ENCODE measurements around the gene NR6A1. TPM values are rescaled to one million over a fixed set of nuclear protein-coding genes. Genes with fewer than 3 reads are reported as not detected.

Gene NR6A1
- 2.1 and 5.2 TPM in 2 replicates for total RNA-seq

DNA sequence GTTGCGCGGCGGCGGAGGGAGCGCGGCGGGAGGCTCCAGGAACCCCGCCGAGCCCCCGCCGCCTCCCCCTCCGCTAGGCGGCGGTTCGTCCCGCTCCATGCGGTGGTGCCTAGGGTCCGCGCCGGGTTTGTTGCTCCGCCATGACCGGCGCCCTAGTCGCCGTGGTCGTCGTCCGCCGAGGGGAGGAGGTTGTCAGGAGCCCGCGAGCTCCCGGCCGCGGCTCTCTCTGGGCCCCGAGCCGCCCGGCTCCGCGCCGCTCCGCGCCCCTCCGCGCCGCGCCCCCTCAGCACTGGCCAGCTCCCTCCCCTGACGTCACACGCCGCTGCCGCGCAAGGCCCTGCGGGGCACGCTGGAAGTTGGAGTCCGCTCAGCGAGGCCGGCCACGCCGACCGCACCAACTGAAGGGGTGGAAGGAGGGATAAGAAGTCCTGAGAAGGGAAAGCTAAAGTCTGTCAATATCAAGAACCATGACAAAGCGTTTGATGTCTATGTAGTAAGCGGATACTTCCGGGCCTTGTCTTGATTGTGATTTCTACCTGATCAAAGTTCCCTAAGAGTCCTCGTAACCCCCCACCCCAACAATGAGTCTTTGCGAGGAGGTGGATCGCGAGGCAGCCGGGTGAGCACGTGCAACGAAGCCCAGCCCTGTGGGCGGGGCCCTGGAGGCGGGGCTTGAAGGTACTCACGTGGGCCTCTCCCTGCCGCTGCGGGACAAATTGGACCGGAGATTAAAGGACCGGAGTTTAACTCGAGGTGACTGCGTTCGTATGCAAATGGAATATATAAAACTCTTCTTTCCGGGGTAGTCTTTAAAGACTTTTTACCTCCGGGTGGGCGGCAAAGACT lies at the start of gene NR6A1:
TSS of gene NR6A1 (minus strand) at position 291 of the 846 bp plus-strand sequence.

DNA sequence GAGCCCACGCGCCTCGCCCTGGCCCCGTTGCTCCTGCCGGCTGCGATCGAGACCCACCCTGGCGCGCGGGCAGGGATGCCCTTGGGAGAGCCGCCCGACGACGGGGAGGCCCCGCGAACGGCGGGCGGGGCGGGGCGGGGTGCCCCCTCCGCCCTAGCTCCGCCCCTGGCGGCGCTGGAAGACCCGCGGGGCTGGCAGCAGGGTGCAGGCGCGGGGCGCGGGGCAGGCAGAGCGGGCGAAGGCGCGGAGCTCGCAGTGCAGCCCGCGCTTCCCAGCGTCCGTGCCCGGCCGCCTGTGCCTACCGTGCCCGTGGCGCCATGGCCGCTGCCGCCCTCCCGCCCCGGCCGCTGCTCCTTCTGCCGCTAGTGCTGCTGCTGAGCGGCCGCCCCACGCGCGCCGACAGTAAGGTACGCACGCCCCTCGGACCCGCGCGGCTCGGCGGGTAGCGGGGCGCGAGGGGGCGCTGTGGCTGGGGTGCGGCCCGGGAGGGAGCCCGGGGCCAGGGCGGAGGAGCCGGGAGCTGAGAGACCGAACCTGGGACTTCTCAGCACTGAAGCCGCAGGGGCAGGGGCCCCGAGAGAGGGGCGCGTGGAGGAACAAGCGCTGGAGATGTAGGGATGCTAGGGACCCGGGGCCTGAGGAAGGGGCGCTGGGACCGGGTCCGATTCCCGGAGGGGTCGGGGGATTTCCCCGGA lies 6.0 kb upstream of the NR6A1 start, which contains the start of gene OLFML2A:
TSS of gene OLFML2A (plus strand) at position 180 of the 695 bp plus-strand sequence. CDS start at position 318, 138 bp downstream.

DNA sequence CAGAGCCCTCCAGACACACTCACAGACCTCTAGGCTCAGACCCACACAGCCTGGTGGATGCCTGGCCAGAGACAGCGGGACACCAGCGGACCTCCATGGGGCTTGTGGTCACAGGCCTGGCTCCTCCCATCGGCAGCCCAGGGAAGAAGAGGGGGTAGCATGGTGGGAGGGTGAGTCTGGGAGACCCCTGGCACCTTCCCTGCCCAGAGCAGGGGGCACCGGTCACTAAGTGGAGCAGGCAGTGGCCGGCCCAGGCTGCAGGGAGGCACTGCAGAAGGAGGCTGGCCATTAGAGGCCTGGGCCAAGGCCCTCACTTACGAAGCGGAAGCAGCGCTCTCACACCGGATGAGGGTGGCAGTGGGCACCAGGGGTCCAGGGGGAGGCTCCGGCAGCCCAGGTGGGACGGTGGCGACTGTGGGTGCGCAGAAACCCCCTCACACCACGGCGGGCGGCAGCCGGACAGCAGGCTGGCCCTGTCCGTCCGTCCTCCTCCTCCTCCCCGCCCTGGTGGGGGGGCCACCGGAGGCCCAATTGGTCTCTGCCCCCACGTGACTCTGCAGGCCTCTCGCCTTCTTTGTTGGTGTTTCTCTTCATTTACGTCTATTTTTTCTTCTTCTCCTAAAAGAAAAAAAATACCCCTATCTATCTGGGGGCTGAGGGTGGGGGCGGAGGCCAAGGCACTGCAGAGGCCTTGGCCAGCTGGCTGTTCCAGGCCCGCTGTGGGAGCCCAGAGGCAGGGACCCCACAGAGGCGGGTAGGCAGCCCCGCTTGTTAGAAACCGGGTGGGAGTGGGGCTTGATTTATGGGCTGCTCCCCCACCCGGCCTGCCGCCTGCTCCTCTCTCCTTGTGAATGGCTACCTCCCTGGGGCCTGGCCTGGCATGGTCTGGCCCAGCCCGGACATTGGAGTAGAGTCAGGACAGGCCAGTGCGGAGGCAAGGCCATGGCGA lies 263.9 kb downstream of the NR6A1 start, which contains the start of gene NR5A1:
TSS of gene NR5A1 (minus strand) at position 469 of the 949 bp plus-strand sequence. CDS start 4,004 bp downstream, outside the sequence.

Other genes with a start within 250 kb of the NR6A1 start
- gene OLFML2A, start 5.8 kb upstream of the NR6A1 start, total RNA-seq = 3.1 and 128 TPM in 2 replicates
- not detected in 2 replicates for gene WDR38, start 82.1 kb upstream of the NR6A1 start, total RNA-seq
- 1,196 and 2,349 TPM in 2 replicates for gene RPL35, start 90.6 kb upstream of the NR6A1 start, total RNA-seq
- 34.5 and 37.0 TPM in 2 replicates for gene ARPC5L, start 90.8 kb upstream of the NR6A1 start, total RNA-seq
- 12.0 and 18.0 TPM in 2 replicates for gene GOLGA1, start 169.8 kb upstream of the NR6A1 start, total RNA-seq

Measured in nasal cavity respiratory epithelium epithelial cell of viscerocranial mucosa (primary cell).